Measurements from ENCODE around the gene USP30.
A peak's percentile ranks its signal among the peaks of the same experiment; 100 is the strongest.

Gene USP30

DNA sequence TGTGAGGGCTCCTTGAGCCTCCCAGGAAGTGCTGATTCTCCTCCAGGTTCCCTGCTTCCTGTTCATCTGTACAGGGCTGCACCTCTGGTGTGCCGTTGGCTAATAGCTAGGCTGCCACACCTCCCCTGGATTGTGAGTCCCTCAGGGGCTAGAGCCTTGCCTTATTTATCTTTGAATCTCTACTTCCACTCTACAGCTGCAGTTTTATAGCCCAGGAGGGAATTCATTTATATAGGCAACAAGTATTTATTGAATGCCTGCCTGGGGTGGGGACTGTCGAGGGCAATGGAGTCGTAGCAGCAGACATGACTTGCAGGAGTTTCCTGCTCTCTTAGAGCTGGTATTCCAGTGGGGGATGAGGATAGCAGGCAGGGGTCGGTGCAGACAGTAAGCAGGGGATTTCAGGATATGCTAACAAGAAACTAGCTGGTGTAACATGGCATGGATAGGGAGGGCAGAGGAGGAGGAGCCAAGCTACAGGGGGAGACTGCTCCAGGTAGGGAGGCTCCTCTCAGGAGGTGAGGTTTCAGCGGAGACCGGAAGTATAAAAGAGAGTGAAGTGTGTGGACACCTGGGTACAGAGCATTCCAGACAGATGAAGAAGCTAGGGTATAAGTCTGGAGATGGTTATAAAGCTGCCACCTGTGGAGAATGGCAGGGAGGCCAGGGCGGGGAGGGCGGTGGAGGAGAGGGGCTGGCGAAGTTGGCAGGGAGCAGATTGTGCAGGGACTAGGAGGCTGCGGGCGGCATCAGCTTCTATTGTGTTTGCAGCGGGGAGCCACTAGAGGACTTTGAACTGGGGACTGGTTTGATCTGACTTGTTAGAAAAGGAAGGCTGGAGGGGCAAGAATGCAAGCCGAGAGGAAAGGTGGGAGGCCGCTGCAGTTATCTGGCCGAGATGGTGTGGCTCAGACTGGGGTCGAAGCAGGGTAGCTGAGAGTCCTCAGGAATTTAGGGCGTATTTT lies 17.2 kb downstream of the USP30 start:
- Histone ChIP-seq H3K9ac (ENCODE audit: low read depth in 1 of 2, low read length in 2 of 2) (peak overlapping the region; percentile 47 to 66), H3K9me3 (ENCODE audit: control insufficient read depth in 2 of 2, low read length in 2 of 2) (no peaks in the 10 kb centered on the region), H3K27me3 (ENCODE audit: control insufficient read depth in 2 of 2, insufficient read depth in 2 of 2, low read length in 2 of 2) (no peaks in the 10 kb centered on the region), H3K4me1 (ENCODE audit: control insufficient read depth in 2 of 2, insufficient read depth in 2 of 2, low read length in 2 of 2) (peaks cover 17 to 28% of the 10 kb centered on the region in 2 donors), H3K4me3 (ENCODE audit: low read length in 2 of 2) (peak overlapping the region; percentile 51 to 60), H3K36me3 (ENCODE audit: control insufficient read depth in 2 of 2, insufficient read depth in 2 of 2, low read length in 2 of 2) (peaks cover 32 to 47% of the 10 kb centered on the region in 2 donors), H3K27ac (ENCODE audit: low read depth in 2 of 2, low read length in 2 of 2) (peak overlapping the region; percentile 83 to 84)

DNA sequence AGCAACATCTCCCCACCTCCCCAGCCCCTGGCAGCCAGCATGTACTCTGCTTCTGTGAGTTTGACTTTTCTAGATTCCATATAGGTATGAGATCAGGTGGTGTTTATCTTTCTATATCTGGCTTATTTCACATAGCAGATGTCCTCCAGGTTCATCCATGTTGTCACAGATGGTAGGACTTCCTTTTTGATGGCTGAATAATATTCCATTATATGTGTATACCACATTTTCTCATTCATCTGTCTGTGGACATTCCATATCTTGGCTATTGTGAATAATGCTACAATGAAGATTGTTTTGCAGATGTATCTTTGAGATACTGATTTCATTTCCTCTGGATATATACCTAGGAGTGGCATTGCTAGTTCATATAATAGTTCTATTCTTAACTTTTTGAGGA lies 22.5 kb downstream of the USP30 start:
- H3K27ac ChIP-seq (ENCODE audit: low read depth in 2 of 2, low read length in 2 of 2): no peak overlapping the region
- no peak overlapping the region for H3K9ac ChIP-seq (ENCODE audit: low read depth in 1 of 2, low read length in 2 of 2)
- no peak overlapping the region for H3K4me3 ChIP-seq (ENCODE audit: low read length in 2 of 2)
- peaks cover 3 to 7% of the 10 kb centered on the region in 2 donors for H3K4me1 ChIP-seq (ENCODE audit: control insufficient read depth in 2 of 2, insufficient read depth in 2 of 2, low read length in 2 of 2)
- H3K36me3 ChIP-seq (ENCODE audit: control insufficient read depth in 2 of 2, insufficient read depth in 2 of 2, low read length in 2 of 2): peaks cover 35 to 39% of the 10 kb centered on the region in 2 donors
- H3K27me3 ChIP-seq (ENCODE audit: control insufficient read depth in 2 of 2, insufficient read depth in 2 of 2, low read length in 2 of 2): no peaks in the 10 kb centered on the region
- no peaks in the 10 kb centered on the region for H3K9me3 ChIP-seq (ENCODE audit: control insufficient read depth in 2 of 2, low read length in 2 of 2)

DNA sequence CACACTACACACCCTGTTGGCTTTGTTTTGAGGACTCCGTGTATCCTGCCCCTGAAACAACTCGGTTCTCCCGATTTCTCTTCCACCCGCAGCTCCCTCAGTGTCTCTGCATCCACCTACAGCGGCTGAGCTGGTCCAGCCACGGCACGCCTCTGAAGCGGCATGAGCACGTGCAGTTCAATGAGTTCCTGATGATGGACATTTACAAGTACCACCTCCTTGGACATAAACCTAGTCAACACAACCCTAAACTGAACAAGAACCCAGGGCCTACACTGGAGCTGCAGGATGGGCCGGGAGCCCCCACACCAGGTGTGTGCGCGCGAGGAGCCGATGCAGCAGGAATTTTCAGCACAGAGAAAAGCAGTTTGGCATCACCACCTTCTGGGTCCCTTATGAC lies 30.4 kb downstream of the USP30 start:
- no peak overlapping the region for H3K27ac ChIP-seq (ENCODE audit: low read depth in 2 of 2, low read length in 2 of 2)
- H3K27me3 ChIP-seq (ENCODE audit: control insufficient read depth in 2 of 2, insufficient read depth in 2 of 2, low read length in 2 of 2): no peaks in the 10 kb centered on the region
- peaks cover 0 to 4% of the 10 kb centered on the region in 2 donors for H3K4me1 ChIP-seq (ENCODE audit: control insufficient read depth in 2 of 2, insufficient read depth in 2 of 2, low read length in 2 of 2)

DNA sequence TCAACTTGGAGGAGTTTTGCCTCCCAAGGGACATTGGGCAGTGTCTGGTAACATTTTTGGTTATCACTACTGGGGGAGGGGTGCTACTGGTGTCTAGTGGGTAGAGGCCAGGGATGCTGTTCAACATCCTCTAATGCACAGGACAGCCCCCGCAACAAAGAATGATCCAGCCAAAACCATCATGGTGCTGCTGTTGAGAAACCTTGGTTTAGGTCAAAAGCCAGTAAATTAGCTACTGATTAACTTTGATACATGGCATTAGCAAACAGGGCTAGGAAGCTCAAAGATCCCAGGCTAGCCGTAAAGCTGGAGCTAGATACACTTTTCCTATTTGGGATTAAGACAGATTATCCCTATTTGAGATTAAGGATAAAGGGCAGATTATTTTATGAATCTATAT lies 32.0 kb downstream of the USP30 start:
- Histone ChIP-seq H3K9ac (ENCODE audit: low read depth in 1 of 2, low read length in 2 of 2) (no peak overlapping the region), H3K4me1 (ENCODE audit: control insufficient read depth in 2 of 2, insufficient read depth in 2 of 2, low read length in 2 of 2) (peaks cover 0 to 4% of the 10 kb centered on the region in 2 donors), H3K4me3 (ENCODE audit: low read length in 2 of 2) (no peak overlapping the region), H3K27me3 (ENCODE audit: control insufficient read depth in 2 of 2, insufficient read depth in 2 of 2, low read length in 2 of 2) (no peaks in the 10 kb centered on the region), H3K36me3 (ENCODE audit: control insufficient read depth in 2 of 2, insufficient read depth in 2 of 2, low read length in 2 of 2) (peaks cover 54 to 78% of the 10 kb centered on the region in 2 donors), H3K9me3 (ENCODE audit: control insufficient read depth in 2 of 2, low read length in 2 of 2) (no peaks in the 10 kb centered on the region), H3K27ac (ENCODE audit: low read depth in 2 of 2, low read length in 2 of 2) (no peak overlapping the region)

More for the DNA sequence above, 30.4 kb downstream of the USP30 start:
- Histone ChIP-seq H3K4me3 (ENCODE audit: low read length in 2 of 2) (no peak overlapping the region), H3K9me3 (ENCODE audit: control insufficient read depth in 2 of 2, low read length in 2 of 2) (no peaks in the 10 kb centered on the region), H3K9ac (ENCODE audit: low read depth in 1 of 2, low read length in 2 of 2) (no peak overlapping the region), H3K36me3 (ENCODE audit: control insufficient read depth in 2 of 2, insufficient read depth in 2 of 2, low read length in 2 of 2) (peaks cover 48 to 62% of the 10 kb centered on the region in 2 donors)

DNA sequence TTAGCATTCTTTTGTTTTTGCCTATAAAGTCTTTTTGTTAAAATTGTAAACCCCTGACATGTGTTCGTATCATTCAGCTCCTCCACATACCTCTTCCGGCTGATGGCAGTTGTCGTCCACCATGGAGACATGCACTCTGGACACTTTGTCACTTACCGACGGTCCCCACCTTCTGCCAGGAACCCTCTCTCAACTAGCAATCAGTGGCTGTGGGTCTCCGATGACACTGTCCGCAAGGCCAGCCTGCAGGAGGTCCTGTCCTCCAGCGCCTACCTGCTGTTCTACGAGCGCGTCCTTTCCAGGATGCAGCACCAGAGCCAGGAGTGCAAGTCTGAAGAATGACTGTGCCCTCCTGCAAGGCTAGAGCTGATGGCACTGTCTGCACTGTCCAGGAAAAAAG lies 33.2 kb downstream of the USP30 start:
- no peak overlapping the region for H3K4me3 ChIP-seq (ENCODE audit: low read length in 2 of 2)
- no peaks in the 10 kb centered on the region for H3K9me3 ChIP-seq (ENCODE audit: control insufficient read depth in 2 of 2, low read length in 2 of 2)
- no peak overlapping the region for H3K27ac ChIP-seq (ENCODE audit: low read depth in 2 of 2, low read length in 2 of 2)
- no peaks in the 10 kb centered on the region for H3K27me3 ChIP-seq (ENCODE audit: control insufficient read depth in 2 of 2, insufficient read depth in 2 of 2, low read length in 2 of 2)
- H3K4me1 ChIP-seq (ENCODE audit: control insufficient read depth in 2 of 2, insufficient read depth in 2 of 2, low read length in 2 of 2): peaks cover 0 to 4% of the 10 kb centered on the region in 2 donors
- H3K36me3 ChIP-seq (ENCODE audit: control insufficient read depth in 2 of 2, insufficient read depth in 2 of 2, low read length in 2 of 2): peaks cover 52 to 73% of the 10 kb centered on the region in 2 donors
- H3K9ac ChIP-seq (ENCODE audit: low read depth in 1 of 2, low read length in 2 of 2): no peak overlapping the region

DNA sequence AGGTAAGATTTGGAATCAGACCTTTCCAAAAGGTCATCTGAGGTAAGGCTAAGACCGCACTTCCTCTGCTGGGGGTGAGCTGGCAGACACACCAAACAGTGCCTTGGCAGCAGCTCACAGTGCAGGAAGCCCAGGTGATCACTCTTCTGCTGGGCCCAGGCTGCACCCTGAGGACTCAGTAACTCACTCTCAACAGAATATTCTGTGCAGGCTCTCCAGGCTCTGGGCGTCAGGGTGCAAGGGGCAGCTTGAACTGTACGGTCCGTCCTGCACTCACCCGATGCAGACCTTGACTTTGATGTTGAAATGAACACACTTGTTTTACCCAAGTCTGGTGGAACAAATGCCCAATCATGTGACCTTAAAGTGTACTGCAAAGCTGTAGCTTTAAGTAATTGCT lies 34.9 kb downstream of the USP30 start:
- H3K4me1 ChIP-seq (ENCODE audit: control insufficient read depth in 2 of 2, insufficient read depth in 2 of 2, low read length in 2 of 2): peaks cover 0 to 7% of the 10 kb centered on the region in 2 donors
- no peaks in the 10 kb centered on the region for H3K27me3 ChIP-seq (ENCODE audit: control insufficient read depth in 2 of 2, insufficient read depth in 2 of 2, low read length in 2 of 2)
- no peaks in the 10 kb centered on the region for H3K9me3 ChIP-seq (ENCODE audit: control insufficient read depth in 2 of 2, low read length in 2 of 2)
- H3K27ac ChIP-seq (ENCODE audit: low read depth in 2 of 2, low read length in 2 of 2): no peak overlapping the region
- H3K36me3 ChIP-seq (ENCODE audit: control insufficient read depth in 2 of 2, insufficient read depth in 2 of 2, low read length in 2 of 2): peaks cover 39 to 63% of the 10 kb centered on the region in 2 donors
- H3K4me3 ChIP-seq (ENCODE audit: low read length in 2 of 2): no peak overlapping the region
- H3K9ac ChIP-seq (ENCODE audit: low read depth in 1 of 2, low read length in 2 of 2): no peak overlapping the region

DNA sequence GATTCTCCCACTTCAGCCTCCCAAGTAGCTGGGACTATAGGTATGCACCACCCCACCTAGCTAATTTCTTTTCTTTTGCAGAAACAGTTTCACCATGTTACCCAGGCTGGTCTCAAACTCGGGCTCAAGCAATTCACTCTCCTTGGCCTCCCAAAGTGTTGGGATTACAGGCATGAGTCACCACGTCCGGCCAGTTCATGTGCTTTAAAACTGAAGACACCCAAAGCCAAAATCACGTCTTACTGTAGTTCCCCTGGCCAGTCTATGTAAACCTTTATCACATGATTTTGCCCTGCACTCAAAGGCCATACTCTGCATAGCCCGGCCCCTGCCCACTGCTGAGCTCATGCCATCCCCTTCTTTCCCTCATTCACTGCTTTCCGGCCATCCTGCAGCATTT lies 36.4 kb downstream of the USP30 start:
- H3K27me3 ChIP-seq (ENCODE audit: control insufficient read depth in 2 of 2, insufficient read depth in 2 of 2, low read length in 2 of 2): no peaks in the 10 kb centered on the region
- no peak overlapping the region for H3K9ac ChIP-seq (ENCODE audit: low read depth in 1 of 2, low read length in 2 of 2)
- no peak overlapping the region for H3K4me3 ChIP-seq (ENCODE audit: low read length in 2 of 2)
- H3K36me3 ChIP-seq (ENCODE audit: control insufficient read depth in 2 of 2, insufficient read depth in 2 of 2, low read length in 2 of 2): peaks cover 25 to 47% of the 10 kb centered on the region in 2 donors
- peaks cover 9 to 21% of the 10 kb centered on the region in 2 donors for H3K4me1 ChIP-seq (ENCODE audit: control insufficient read depth in 2 of 2, insufficient read depth in 2 of 2, low read length in 2 of 2)
- no peak overlapping the region for H3K27ac ChIP-seq (ENCODE audit: low read depth in 2 of 2, low read length in 2 of 2)
- no peaks in the 10 kb centered on the region for H3K9me3 ChIP-seq (ENCODE audit: control insufficient read depth in 2 of 2, low read length in 2 of 2)

DNA sequence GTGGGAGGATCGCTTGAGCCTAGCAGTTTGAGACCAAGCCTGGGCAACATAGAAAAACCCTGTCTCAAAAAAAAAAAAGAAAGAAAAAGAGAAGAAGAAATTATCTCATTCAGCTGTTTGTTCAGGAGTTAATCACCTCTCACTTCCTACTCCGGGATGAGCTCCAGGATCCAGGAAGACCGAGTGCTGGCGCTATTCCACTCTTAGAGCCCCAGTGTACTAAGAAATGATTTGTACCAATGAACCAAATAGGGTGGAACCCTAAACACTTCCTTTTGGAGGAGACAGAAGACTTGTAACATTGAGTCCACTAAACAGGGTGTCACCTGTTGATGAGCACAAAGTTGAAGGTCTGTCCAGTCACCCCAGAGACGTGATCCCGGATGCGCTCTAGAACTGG lies 37.3 kb downstream of the USP30 start:
- H3K36me3 ChIP-seq (ENCODE audit: control insufficient read depth in 2 of 2, insufficient read depth in 2 of 2, low read length in 2 of 2): peaks cover 25 to 41% of the 10 kb centered on the region in 2 donors
- H3K9me3 ChIP-seq (ENCODE audit: control insufficient read depth in 2 of 2, low read length in 2 of 2): no peaks in the 10 kb centered on the region
- H3K9ac ChIP-seq (ENCODE audit: low read depth in 1 of 2, low read length in 2 of 2): no peak overlapping the region
- H3K4me3 ChIP-seq (ENCODE audit: low read length in 2 of 2): no peak overlapping the region
- no peak overlapping the region for H3K27ac ChIP-seq (ENCODE audit: low read depth in 2 of 2, low read length in 2 of 2)
- H3K27me3 ChIP-seq (ENCODE audit: control insufficient read depth in 2 of 2, insufficient read depth in 2 of 2, low read length in 2 of 2): no peaks in the 10 kb centered on the region
- peaks cover 9 to 21% of the 10 kb centered on the region in 2 donors for H3K4me1 ChIP-seq (ENCODE audit: control insufficient read depth in 2 of 2, insufficient read depth in 2 of 2, low read length in 2 of 2)

DNA sequence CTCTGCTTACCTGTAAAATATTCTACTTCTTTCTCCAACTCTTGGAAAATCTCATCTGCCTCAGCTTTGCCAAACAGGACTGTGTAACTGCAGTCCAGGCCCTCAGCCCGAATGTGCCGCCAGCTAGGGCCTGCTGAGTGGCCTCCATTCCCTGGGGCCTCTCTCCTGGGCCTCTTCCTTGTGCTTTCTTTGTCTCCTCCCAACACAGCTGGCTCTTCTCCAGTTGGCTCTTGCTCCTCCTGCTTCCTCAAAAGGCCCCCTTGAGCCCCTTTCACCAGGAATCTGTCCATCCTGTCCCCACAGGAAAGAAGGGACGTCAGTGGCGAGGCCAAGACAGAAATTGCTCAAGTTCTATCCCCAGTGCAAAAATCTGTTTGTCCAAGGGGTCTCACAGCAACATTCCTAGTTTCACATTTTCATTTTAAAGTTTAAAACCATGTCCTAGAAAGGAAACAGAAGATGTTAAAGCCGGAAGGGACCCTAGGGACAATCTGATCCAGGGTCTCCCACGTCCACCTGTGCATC lies 40.2 kb downstream of the USP30 start:
- Histone ChIP-seq H3K4me1 (ENCODE audit: control insufficient read depth in 2 of 2, insufficient read depth in 2 of 2, low read length in 2 of 2) (peaks cover 13 to 21% of the 10 kb centered on the region in 2 donors), H3K27me3 (ENCODE audit: control insufficient read depth in 2 of 2, insufficient read depth in 2 of 2, low read length in 2 of 2) (no peaks in the 10 kb centered on the region), H3K9me3 (ENCODE audit: control insufficient read depth in 2 of 2, low read length in 2 of 2) (no peaks in the 10 kb centered on the region), H3K27ac (ENCODE audit: low read depth in 2 of 2, low read length in 2 of 2) (no peak overlapping the region), H3K36me3 (ENCODE audit: control insufficient read depth in 2 of 2, insufficient read depth in 2 of 2, low read length in 2 of 2) (peaks cover 13 to 20% of the 10 kb centered on the region in 2 donors), H3K9ac (ENCODE audit: low read depth in 1 of 2, low read length in 2 of 2) (peak overlapping the region; percentile 59 to 65), H3K4me3 (ENCODE audit: low read length in 2 of 2) (peak overlapping the region; percentile 78 to 88)

Measured in mucosa of rectum (tissue), 2 donors.